H1 (cell line): ENCODE data around the gene GOLGA6B. TPM values are rescaled to one million over a fixed set of nuclear protein-coding genes. Genes with fewer than 3 reads are reported as not detected.
A peak's percentile ranks its signal among the peaks of the same experiment; 100 is the strongest.

Source experiments
- CTCF ChIA-PET: fragments of 300-600 bp; sonication (Branson Sonifier 250); formaldehyde crosslinking; loops from one replicate; lab custom pipeline; 2021; ENCODE audit not compliant: partially characterized antibody; lab: Charles Lee
- POLR2A ChIA-PET: fragments of 300-600 bp; sonication (Branson Sonifier 250); formaldehyde crosslinking; loops from one replicate; lab custom pipeline; 2021; ENCODE audit warnings: inconsistent platforms; ENCODE audit not compliant: partially characterized antibody; lab: Charles Lee
- DNase-seq, 2 experiments: peaks; one replicate each; pipeline versions ENCODE4 v3.0.0 to v3.0.0-alpha.2; 2010 to 2022; ENCODE audit warnings: low spot score in 2 of 2, low read depth in 1 of 2, mixed read lengths in 1 of 2
- FAIRE-seq: peaks from 2 replicates; lab custom pipeline; 2011; peaks lifted over from hg19 to GRCh38; lab: Jason Lieb, UNC
- H2AFZ ChIP-seq: 2 replicates; pipeline ENCODE4 v1.8.1; 2012; ENCODE audit warnings: low read length, inconsistent platforms
- H2AK5ac ChIP-seq: 2 replicates; pipeline ENCODE4 v1.6.1; 2013; ENCODE audit warnings: low read depth, low read length
- H2BK120ac ChIP-seq: replicated peaks from 2 replicates; pipeline ENCODE3; 2013; ENCODE audit warnings: low read depth, low read length, inconsistent platforms
- H2BK12ac ChIP-seq: 2 replicates; pipeline ENCODE4 v1.6.1; 2013; ENCODE audit warnings: low read depth, low read length
- H2BK15ac ChIP-seq: 2 replicates; pipeline ENCODE4 v1.6.1; 2013; ENCODE audit warnings: low read length
- H2BK20ac ChIP-seq: 2 replicates; pipeline ENCODE4 v1.6.1; 2013; ENCODE audit warnings: low read length
- H2BK5ac ChIP-seq: 2 replicates; pipeline ENCODE4 v1.6.1; 2013; ENCODE audit warnings: low read depth, low read length
- H3K14ac ChIP-seq: 2 replicates; pipeline ENCODE4 v1.6.1; 2013; ENCODE audit warnings: inconsistent platforms; ENCODE audit not compliant: insufficient read length
- H3K18ac ChIP-seq: 2 replicates; pipeline ENCODE4 v1.6.1; 2013; ENCODE audit warnings: low read length; ENCODE audit errors: extremely low read depth
- H3K23ac ChIP-seq: 2 replicates; pipeline ENCODE4 v1.6.1; 2013; ENCODE audit warnings: inconsistent platforms; ENCODE audit not compliant: insufficient read length
- H3K23me2 ChIP-seq: 2 replicates; pipeline ENCODE4 v1.6.1; 2013; ENCODE audit warnings: low read depth, low read length
- H3K27ac ChIP-seq: 2 replicates; pipeline ENCODE4 v1.6.1; 2011; ENCODE audit warnings: low read depth, low read length, inconsistent platforms
- H3K27me3 ChIP-seq, 4 experiments: replicated peaks in 1 of 4; 1 replicate in 1 of 4; 2 replicates in 3 of 4; pipeline versions ENCODE4 v1.6.1 to v1.8.1; 2011 to 2013; ENCODE audit warnings: low read length in 3 of 4, mild to moderate bottlenecking in 3 of 4, inconsistent platforms in 2 of 4, mixed read lengths in 2 of 4, moderate library complexity in 1 of 4; ENCODE audit not compliant: control insufficient read depth in 3 of 4, insufficient read depth in 3 of 4; ENCODE audit errors: extremely low read depth in 1 of 4
- H3K36me3 ChIP-seq, 4 experiments: 2 replicates each; pipeline versions ENCODE4 v1.6.1 to v1.8.1; 2011 to 2013; ENCODE audit warnings: mild to moderate bottlenecking in 4 of 4, low read length in 3 of 4, moderate library complexity in 2 of 4, control low read depth in 1 of 4, inconsistent platforms in 1 of 4; ENCODE audit not compliant: insufficient read depth in 4 of 4, control insufficient read depth in 2 of 4
- H3K4ac ChIP-seq: replicated peaks from 2 replicates; pipeline ENCODE3; 2013; ENCODE audit warnings: low read length, low read depth, mixed read lengths, inconsistent platforms; ENCODE audit not compliant: insufficient read length
- H3K4me1 ChIP-seq, 4 experiments: replicated peaks in 1 of 4; 1 replicate in 1 of 4; 2 replicates in 3 of 4; pipeline versions ENCODE4 v1.6.1 to v1.8.1; 2011 to 2013; ENCODE audit warnings: low read length in 3 of 4, inconsistent platforms in 2 of 4, mixed read lengths in 1 of 4; ENCODE audit not compliant: insufficient read depth in 4 of 4, control insufficient read depth in 3 of 4
- H3K4me2 ChIP-seq, 2 experiments: 2 replicates each; pipeline versions ENCODE4 v1.6.1 to v1.8.1; 2011 to 2013; ENCODE audit warnings: low read depth in 2 of 2, low read length in 2 of 2, control low read depth in 1 of 2, inconsistent platforms in 1 of 2, mild to moderate bottlenecking in 1 of 2; ENCODE audit not compliant: insufficient read depth in 1 of 2
- H3K4me3 ChIP-seq, 4 experiments: fragments of 200-600, 300-600 bp in 1 of 4; sonication (generic), shearing (Covaris generic), sonication (Bioruptor Twin) in 1 of 4; 2 replicates each; pipeline versions ENCODE4 v1.5.1 to v1.8.1; 2011 to 2016; ENCODE audit warnings: low read length in 4 of 4, low read depth in 3 of 4, control low read depth in 2 of 4, inconsistent platforms in 2 of 4, mild to moderate bottlenecking in 2 of 4, mixed read lengths in 1 of 4, moderate library complexity in 1 of 4; ENCODE audit not compliant: insufficient read depth in 2 of 4; ENCODE audit errors: extremely low read depth in 1 of 4
- H3K56ac ChIP-seq: replicated peaks from 2 replicates; pipeline ENCODE3; 2013; ENCODE audit warnings: low read depth, mild to moderate bottlenecking, mixed read lengths, low read length, inconsistent platforms; ENCODE audit not compliant: insufficient read length
- H3K79me1 ChIP-seq: 2 replicates; pipeline ENCODE4 v1.6.1; 2013; ENCODE audit warnings: low read depth, low read length, control low read depth
- H3K79me2 ChIP-seq, 2 experiments: 2 replicates each; pipeline versions ENCODE4 v1.6.1 to v1.8.1; 2012 to 2013; ENCODE audit warnings: low read length in 2 of 2, mild to moderate bottlenecking in 2 of 2, inconsistent platforms in 1 of 2; ENCODE audit not compliant: insufficient read depth in 2 of 2, control insufficient read depth in 1 of 2
- H3K9ac ChIP-seq, 4 experiments: replicated peaks in 1 of 4; 1 replicate in 1 of 4; 2 replicates in 3 of 4; pipeline versions ENCODE4 v1.6.1 to v1.8.1; 2011 to 2013; ENCODE audit warnings: low read depth in 3 of 4, low read length in 3 of 4, control low read depth in 2 of 4, mild to moderate bottlenecking in 2 of 4, moderate library complexity in 2 of 4, inconsistent platforms in 1 of 4; ENCODE audit errors: extremely low read depth in 1 of 4
- H3K9me3 ChIP-seq, 2 experiments: 2 replicates each; pipeline versions ENCODE4 v1.6.1 to v1.8.1; 2012 to 2013; ENCODE audit warnings: mild to moderate bottlenecking in 2 of 2, moderate library complexity in 2 of 2, control low read depth in 1 of 2, inconsistent platforms in 1 of 2, low read depth in 1 of 2, low read length in 1 of 2, mixed read lengths in 1 of 2; ENCODE audit not compliant: insufficient read depth in 2 of 2
- H4K20me1 ChIP-seq, 2 experiments: replicated peaks in 1 of 2; 2 replicates each; pipeline versions ENCODE3 to v1.8.1; 2011 to 2013; ENCODE audit warnings: inconsistent platforms in 2 of 2, low read length in 2 of 2, mild to moderate bottlenecking in 1 of 2; ENCODE audit not compliant: insufficient read depth in 2 of 2, control insufficient read depth in 1 of 2
- H4K5ac ChIP-seq: 2 replicates; pipeline ENCODE4 v1.6.1; 2013; ENCODE audit warnings: low read length, low read depth, mixed read lengths, inconsistent platforms; ENCODE audit not compliant: insufficient read length
- H4K8ac ChIP-seq: 2 replicates; pipeline ENCODE4 v1.8.0; 2013; ENCODE audit warnings: mild to moderate bottlenecking, moderate library complexity, low read length, inconsistent platforms; ENCODE audit not compliant: insufficient read depth; ENCODE audit errors: extremely low read depth
- H4K91ac ChIP-seq: replicated peaks from 2 replicates; pipeline ENCODE3; 2013; ENCODE audit warnings: low read length, mixed read lengths, inconsistent platforms; ENCODE audit not compliant: insufficient read length
- CBX5 ChIP-seq: fragments of 300-800, 300-1000 bp; sonication (generic); IDR thresholded peaks from 2 replicates; pipeline ENCODE4 v1.7.1; 2016; ENCODE audit warnings: antibody characterized with exemption, low read length, low read depth
- CBX8 ChIP-seq: fragments of 300-800, 300-1000 bp; sonication (generic); IDR thresholded peaks from 2 replicates; pipeline ENCODE4 v1.7.1; 2016; ENCODE audit warnings: low read depth, low read length, borderline replicate concordance
- GTF2F1 ChIP-seq: IDR thresholded peaks from 2 replicates; pipeline ENCODE4 v1.6.1; 2012; ENCODE audit warnings: low read depth, low read length, improper control_type of control experiment, borderline replicate concordance
- HDAC6 ChIP-seq: IDR thresholded peaks from one replicate; pipeline ENCODE4 v1.7.1; 2012; ENCODE audit warnings: low read depth, mild to moderate bottlenecking, inconsistent platforms, low read length, moderate library complexity
- JUN ChIP-seq: IDR thresholded peaks from 2 replicates; pipeline ENCODE4 v1.6.1; 2011; ENCODE audit warnings: low read depth, mild to moderate bottlenecking, improper control_type of control experiment, low read length
- KDM5A ChIP-seq: fragments of 200-600 bp; IDR thresholded peaks from 2 replicates; pipeline ENCODE4 v1.7.1; 2012; ENCODE audit warnings: mild to moderate bottlenecking, low read length, inconsistent platforms, mixed read lengths
- NANOG ChIP-seq: IDR thresholded peaks from 2 replicates; pipeline ENCODE4 v1.6.1; 2011; ENCODE audit warnings: low read length, low read depth, mild to moderate bottlenecking, inconsistent platforms; ENCODE audit not compliant: insufficient read depth, poor library complexity, severe bottlenecking
- RBBP5 ChIP-seq: IDR thresholded peaks from 2 replicates; pipeline ENCODE4 v1.7.1; 2012; ENCODE audit warnings: low read depth, mild to moderate bottlenecking, inconsistent platforms, low read length, moderate library complexity, borderline replicate concordance
- SAP30 ChIP-seq: fragments of 300-600 bp; sonication (generic); IDR thresholded peaks from 2 replicates; pipeline ENCODE4 v1.7.1; 2012; ENCODE audit warnings: low read length, moderate library complexity, mild to moderate bottlenecking, inconsistent platforms; ENCODE audit not compliant: insufficient read depth, insufficient replicate concordance
- SP4 ChIP-seq: IDR thresholded peaks from 2 replicates; pipeline ENCODE4 v1.6.1; 2012; ENCODE audit warnings: low read length, inconsistent platforms
- SRF ChIP-seq: IDR thresholded peaks from 2 replicates; pipeline ENCODE4 v1.6.1; 2011; ENCODE audit warnings: mild to moderate bottlenecking, low read depth, low read length, moderate library complexity
- TAF7 ChIP-seq: optimal IDR thresholded peaks from 2 replicates; pipeline ENCODE3; 2011; ENCODE audit warnings: low read depth, mild to moderate bottlenecking, inconsistent platforms, low read length, moderate library complexity, borderline replicate concordance
- TBP ChIP-seq: IDR thresholded peaks from 2 replicates; pipeline ENCODE4 v1.6.1; 2011; ENCODE audit warnings: low read depth, low read length, improper control_type of control experiment
- TCF12 ChIP-seq: IDR thresholded peaks from 2 replicates; pipeline ENCODE4 v1.6.1; 2011; ENCODE audit warnings: low read depth, mild to moderate bottlenecking, low read length
- ZNF274 ChIP-seq: IDR thresholded peaks from 2 replicates; pipeline ENCODE4 v1.7.0; 2012; ENCODE audit warnings: low read length, borderline replicate concordance; ENCODE audit errors: extremely low read depth
- WGBS, 2 experiments: shearing (Covaris generic) in 1 of 2; methylation state at CpG; one replicate each; pipeline versions ENCODE4 v1.1.6 to v1.1.7; 2013 to 2015; ENCODE audit warnings: low lambda C conversion rate in 2 of 2, mixed read lengths in 2 of 2, inconsistent platforms in 1 of 2, low coverage in 1 of 2, missing lambda C conversion rate in 1 of 2; ENCODE audit not compliant: insufficient replicate concordance in 2 of 2, insufficient coverage in 1 of 2, insufficient read length in 1 of 2; ENCODE audit errors: extremely low coverage in 1 of 2, missing lambda C conversion rate in 1 of 2; 5-methylcytosine and 5-hydroxymethylcytosine counted together
- polyA plus RNA-seq, 7 experiments: library from polyadenylated mRNA; depleted of rRNA in 3 of 7; stranded (reverse) in 5 of 7; unstranded in 2 of 7; fragments of >200 nt in 5 of 7; fragments of 200-250 nt in 2 of 7; gene quantifications; 1 replicate in 5 of 7; 2 replicates in 1 of 7; 4 replicates in 1 of 7; pipeline versions ENCODE4 v1.2.1 to v1.2.3, GENCODE V29; 2011 to 2013; ENCODE audit warnings: missing spikeins in 2 of 7, mixed read lengths in 2 of 7
- total RNA-seq: library from RNA; stranded (reverse); fragmentation: NEBNext Ultra II Directional; extraction: Animal tissue kit (Norgen Biotek cat#: 25700); gene quantifications from 2 replicates; pipeline ENCODE4 v1.2.1, GENCODE V29; 2021

The GOLGA6B gene
- total and polyA plus RNA-seq, 2 of the 8 experiments (the other 6 are each of a cell fraction or from before 2014, with no cell fraction given), result 0.09 TPM; not detected in 1

DNA sequence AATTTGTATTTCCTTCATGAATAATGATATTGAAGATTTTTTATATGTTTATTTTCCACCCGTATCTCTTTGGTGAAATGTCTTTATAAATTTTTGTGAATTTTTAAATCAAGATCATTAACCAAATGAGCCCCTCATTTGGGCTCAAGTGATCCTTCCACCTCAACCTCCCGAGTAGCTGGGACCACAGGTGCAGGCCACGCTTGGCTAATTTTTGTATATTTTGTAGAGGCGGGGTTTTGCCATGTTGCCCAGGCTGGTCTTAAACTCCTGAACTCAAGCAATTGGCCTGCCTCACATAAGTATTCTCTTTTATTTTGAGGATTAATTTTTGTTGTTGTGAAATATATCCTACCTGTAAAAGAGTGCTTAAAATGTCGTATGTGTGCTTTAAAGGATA is 36.4 kb downstream of the GOLGA6B start:
- H2AK5ac ChIP-seq, result no peak overlapping the region
- no peaks in the 10 kb centered on the region for H3K9me3 ChIP-seq
- no peak for DNase-seq
- H3K27me3 ChIP-seq, result no peaks in the 10 kb centered on the region
- H2BK15ac ChIP-seq, result no peak overlapping the region
- H3K18ac ChIP-seq, result no peak overlapping the region
- no peak overlapping the region for H4K5ac ChIP-seq
- H3K79me1 ChIP-seq, result 0 out of 2 replicates have a peak, but pooled peaks cover 3% of the 10 kb centered on the region
- no peak overlapping the region for H2AFZ ChIP-seq
- H3K14ac ChIP-seq, result no peak overlapping the region
- no peak overlapping the region for H4K8ac ChIP-seq
- H3K23me2 ChIP-seq, result 0 out of 2 replicates have a peak, but pooled peaks cover 2% of the 10 kb centered on the region
- no peak overlapping the region for H2BK120ac ChIP-seq
- H3K4me3 ChIP-seq, result no peak overlapping the region
- H4K20me1 ChIP-seq, result no peaks in the 10 kb centered on the region
- H4K91ac ChIP-seq, result no peak overlapping the region
- no peak overlapping the region for H3K27ac ChIP-seq
- H3K79me2 ChIP-seq, result peaks cover 0 to 42% of the 10 kb centered on the region in 2 experiments; a peak in 2 of 4 replicates
- no peak overlapping the region for H2BK12ac ChIP-seq
- 90% methylated on average over 5 of the region's 5 CpGs; no CpG with 5 or more reads in 1 of the 2 experiments for WGBS, 2 experiments
- no peak overlapping the region for H3K4me2 ChIP-seq
- H3K4ac ChIP-seq, result no peak overlapping the region
- H3K9ac ChIP-seq, result no peak overlapping the region
- peak overlapping the region; percentile 77 for H3K56ac ChIP-seq
- CTCF ChIA-PET, result no interaction called here
- no peaks in the 10 kb centered on the region for H3K4me1 ChIP-seq
- no peak overlapping the region for H2BK20ac ChIP-seq
- no peaks in the 10 kb centered on the region for H3K36me3 ChIP-seq
- H3K23ac ChIP-seq, result no peak overlapping the region
- no peak for FAIRE-seq
- POLR2A ChIA-PET, result no interaction called here
- H2BK5ac ChIP-seq, result no peak overlapping the region
- TF ChIP-seq NANOG (no peak), GTF2F1 (no peak), TBP (no peak), HDAC6 (no peak), KDM5A (no peak), TCF12 (no peak), RBBP5 (no peak), SAP30 (no peak), CBX8 (no peak), SP4 (no peak), JUN (no peak), TAF7 (no peak), SRF (no peak), ZNF274 (no peak), CBX5 (no peak)
